CD4-positive, alpha-beta T cell treated with Interferon alpha-2 for 1 hour (primary cell): ENCODE measurements around the gene FBXO17.
"Not testable (repeated sequence)": the region's sequence is repeated elsewhere in the genome, so short reads cannot be mapped to it uniquely, and the experiment has no call there.

Source experiments
- DNase-seq, 2 donors: peaks; one replicate each; pipeline ENCODE4 v3.0.0-alpha.2; 2020 to 2022

FBXO17 gene

DNA sequence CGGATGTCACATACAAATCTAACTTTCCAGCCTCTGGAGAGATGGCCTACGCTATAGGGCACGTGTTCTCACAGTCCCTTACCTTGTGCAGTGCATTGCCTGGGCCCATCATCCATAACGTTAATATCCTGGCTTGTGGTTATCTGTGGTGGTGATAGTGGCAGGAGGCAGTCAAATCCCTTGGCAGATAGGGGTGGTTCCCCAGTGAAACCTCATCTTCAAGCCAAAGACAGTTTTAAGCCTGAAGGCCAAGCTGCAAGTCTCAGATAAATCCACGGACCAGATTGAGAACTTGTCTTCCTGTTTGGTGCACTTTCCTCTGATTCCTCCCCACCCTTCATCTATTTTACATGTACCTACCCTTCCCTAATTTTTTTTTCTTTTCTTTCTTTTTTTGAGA lies 4.3 kb upstream of the FBXO17 start:
- no peak for DNase-seq

DNA sequence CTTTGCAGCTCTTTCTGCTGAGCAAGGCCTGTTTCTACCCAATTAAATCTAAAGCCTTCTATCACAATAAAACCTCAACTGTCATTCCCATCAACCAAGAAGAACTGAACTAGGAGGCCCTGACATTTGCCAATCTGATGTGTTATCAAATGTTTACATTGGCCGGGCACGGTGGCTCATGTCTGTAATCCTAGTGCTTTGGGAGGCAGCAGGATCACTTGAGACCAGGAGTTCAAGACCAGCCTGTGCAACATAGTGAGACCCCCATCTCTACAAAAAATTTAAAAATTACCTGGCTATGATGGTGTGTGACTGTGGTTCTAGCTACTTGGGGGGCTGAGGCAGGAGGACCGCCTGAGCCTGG lies 2.8 kb upstream of the FBXO17 start:
- no peak for DNase-seq

- no peak for DNase-seq
Observed at GRCh38 chr19:38977445-38978325, 2.1 kb upstream of the FBXO17 start.

- no peak for DNase-seq
Observed at GRCh38 chr19:38975861-38976271, 324 bp upstream of the FBXO17 start.

DNA sequence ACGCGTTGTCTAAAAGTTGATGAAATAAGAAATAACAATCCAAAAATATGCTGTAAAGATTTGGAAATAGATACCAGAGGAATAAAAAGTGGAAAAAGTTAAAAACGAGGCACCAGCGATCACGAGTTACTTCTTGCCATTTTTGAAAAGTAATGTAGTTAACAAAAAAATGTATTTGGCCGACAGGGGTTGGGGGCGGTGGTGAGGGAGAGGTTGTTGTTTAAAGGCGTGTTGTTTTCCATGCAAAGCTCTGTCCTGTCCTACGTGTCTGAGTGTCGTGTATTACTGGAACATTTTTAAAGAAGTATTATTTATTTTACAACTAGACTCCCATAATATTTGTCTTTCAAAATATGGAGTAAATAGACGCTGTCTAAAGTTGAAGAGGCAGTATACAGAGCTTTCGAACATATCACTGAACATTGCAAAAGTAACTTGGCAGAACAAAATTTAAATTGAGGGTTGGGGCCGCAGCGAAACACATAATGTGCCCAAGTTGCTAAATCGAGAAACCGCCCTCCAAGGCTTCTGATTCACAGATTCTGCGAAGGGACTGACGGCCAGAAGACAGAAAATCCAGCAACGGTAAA lies 823 bp downstream of the FBXO17 start:
- DNase-seq, result no peak

- DNase-seq, result no peak
Observed at GRCh38 chr19:38971672-38972071, 3.9 kb downstream of the FBXO17 start.

DNA sequence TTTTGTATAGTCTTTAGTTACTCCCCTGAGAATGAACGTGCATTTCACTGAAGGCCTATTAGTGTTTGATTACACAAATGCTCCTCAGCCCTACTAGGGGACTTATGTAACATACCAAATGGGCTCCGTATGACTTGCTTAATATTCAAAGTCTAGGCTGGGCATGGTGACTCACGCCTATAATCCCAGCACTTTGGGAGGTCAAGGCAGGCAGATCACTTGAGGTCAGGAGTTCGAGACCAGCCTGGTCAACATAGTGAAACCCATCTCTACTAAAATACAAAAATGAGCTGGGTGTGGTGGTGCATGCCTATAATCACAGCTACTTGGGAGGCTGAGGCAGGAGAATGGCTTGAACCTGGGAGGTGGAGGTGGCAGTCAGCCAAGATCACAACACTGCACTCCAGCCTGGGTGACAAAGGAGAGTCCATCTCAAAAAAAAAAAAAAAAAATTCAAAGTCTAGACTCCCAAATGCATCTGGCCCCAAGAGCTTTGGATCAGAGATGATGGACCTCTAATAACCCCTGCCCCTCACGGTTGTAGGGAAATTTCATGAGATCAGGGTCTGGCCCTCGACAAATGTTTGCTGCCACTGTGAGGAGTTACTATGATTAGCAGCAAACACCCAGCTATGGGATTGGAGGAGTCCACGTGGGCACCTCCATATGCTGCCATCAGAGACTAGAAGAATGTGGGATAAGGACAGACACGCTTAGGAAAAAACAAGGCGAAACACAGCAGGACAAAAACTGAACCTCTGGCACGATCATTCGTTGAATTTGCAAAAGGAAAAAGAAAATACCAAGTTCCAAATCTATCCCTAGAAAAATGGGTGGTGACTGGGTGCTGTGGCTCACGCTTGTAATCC lies 4.6 kb downstream of the FBXO17 start:
- no peak for DNase-seq

DNA sequence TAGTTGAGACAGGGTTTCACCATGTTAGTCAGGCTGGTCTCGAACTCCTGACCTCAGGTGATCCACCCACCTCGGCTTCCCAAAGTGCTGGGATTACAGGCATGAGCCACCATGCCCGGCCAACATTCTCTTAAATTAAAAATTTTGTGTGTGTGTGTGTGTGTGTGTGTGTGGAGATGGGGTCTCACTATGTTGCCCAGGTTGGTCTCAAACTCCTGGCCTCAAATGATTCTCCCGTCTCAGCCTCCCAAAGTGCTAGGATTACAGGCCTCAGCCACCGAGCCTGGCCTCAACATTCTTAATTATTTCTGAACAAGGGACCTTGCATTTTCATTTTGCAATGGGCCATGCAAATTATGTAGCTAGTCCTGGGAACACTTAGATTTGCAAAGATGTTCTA lies 9.4 kb downstream of the FBXO17 start:
- not testable (repeated sequence) for DNase-seq

DNA sequence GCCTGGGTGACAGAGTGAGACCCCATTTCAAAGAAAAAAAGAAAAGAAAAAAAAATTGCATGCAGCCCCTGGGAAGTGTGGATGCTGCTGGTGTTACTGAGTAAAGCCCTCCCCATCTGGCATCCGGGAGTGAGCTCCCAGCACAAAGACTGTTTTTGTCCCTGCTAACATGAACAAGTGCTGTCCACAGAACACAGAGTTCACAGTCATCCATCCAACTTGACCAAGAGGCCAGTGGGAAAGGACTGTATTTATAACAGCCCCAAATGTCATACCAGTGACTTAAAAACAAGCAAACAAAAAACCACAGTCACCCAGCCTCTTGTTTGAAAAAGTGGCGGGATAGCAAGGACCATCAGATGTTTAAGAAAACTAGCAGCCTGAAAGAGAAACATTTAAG lies 10.8 kb downstream of the FBXO17 start:
- DNase-seq, result no peak

GRCh38 chr19:38959618-38960017 lies 15.9 kb downstream of the FBXO17 start:
- DNase-seq, result no peak

- no peak for DNase-seq
Observed at GRCh38 chr19:38958301-38958700, 17.2 kb downstream of the FBXO17 start.

DNA sequence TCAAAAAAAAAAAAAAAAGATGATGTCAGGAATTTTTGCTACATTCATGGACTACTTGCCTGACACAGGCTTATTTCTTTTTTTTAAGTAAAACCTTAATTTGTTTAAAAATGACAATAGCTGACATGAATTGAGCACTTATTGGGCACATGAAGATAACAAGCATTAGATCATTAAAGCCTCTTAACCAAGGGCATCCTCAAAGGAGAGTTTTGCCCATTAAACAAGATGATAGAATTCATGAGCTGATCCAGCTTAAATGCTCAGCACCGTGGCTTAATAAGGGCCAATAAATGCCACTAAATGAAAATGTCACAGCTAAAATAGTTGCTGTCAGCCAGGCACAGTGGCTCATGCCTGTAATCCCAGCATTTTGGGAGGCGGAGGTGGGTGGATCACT lies 19.3 kb downstream of the FBXO17 start:
- no peak for DNase-seq

DNA sequence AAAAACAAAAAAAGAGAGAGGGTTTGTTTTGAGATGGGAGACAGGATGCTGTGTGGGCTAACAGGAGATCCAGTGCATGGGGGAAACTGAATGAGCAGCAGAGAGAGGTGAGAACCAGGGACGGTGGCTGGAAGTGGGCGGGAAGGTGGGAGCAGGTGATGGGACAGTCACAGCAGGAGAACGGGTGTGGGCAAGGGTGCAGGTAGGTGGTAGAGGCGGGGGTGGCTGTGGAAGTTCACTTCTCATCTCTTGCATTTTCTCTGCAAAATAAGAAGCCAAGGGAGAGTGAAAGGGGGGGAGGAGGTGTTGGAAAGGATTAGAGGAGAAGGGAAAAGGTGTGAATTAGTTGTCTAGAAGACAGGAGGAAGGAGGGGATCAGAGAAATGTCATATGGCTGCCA lies 21.9 kb downstream of the FBXO17 start:
- DNase-seq, result no peak

DNA sequence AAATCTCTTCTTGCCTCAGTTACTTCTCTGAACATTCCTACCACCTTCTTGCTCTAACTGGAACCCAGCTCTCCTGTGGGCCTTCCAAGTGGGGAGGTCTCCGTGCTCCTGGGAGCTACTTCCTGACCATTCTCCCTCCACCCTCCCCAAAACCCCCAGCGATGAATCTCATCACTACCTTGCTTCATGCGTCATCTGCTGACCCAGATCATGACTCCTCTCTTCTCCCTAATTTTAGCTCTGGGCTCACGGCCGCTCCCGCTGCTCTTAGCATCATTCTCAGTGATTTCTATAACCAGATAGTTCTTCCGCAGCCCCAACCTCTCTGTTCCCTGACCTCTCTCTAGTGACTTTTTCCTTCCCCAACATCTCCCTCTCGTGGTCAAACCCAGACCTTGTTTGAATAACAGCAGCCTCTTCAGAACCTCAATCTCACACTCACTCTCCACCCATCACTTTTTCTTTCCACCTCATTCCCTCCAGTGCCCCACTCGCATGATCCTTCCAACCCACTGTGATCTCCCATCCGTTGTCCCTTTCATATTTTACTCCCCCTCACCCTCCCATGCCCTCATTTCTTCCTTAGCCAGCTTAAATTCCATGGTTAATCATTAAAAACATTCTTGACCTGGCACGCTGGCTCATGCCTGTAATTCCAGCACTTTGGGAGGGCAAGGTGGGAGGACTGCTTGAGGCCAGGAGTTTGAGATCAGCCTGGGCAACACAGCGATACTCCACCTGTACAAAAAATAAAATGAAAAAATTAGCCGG lies 23.0 kb downstream of the FBXO17 start:
- peak; percentile 22 to 66 for DNase-seq

- no peak for DNase-seq
Observed at GRCh38 chr19:38951187-38951586, 24.4 kb downstream of the FBXO17 start.

GRCh38 chr19:38949580-38950367 lies 25.8 kb downstream of the FBXO17 start:
- DNase-seq, result peak; percentile 84 to 88

GRCh38 chr19:38946229-38947010 lies 29.1 kb downstream of the FBXO17 start:
- DNase-seq, result no peak

DNA sequence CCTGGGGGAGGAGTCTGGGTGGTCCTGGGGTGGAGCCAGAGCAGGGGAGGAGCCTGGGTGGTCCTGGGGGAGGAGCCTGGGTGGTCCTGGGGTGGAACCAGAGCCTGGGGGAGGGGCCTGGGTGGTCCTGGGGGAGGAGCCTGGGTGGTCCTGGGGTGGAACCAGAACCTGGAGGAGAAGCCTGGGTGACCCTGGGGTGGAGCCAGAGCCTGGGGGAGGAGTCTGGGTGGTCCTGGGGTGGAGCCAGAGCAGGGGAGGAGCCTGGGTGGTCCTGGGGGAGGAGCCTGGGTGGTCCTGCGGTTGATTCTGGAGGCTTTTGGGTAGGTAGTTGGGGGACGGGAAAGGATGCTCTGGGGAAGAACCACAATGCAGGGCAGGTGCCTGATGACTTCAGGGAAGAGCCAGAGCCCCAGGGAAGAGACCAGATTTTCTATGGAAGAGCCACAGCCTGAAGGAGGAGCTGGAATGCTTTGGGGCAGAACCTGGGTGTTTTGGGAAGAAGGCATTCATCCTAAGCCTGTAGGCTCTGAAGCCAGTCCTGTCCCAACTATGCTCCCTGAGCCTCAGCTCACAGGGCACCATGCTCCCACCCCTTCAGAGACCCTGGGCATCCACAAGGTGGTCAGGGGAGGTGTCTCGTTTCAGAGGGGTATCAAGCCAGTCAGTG lies 29.8 kb downstream of the FBXO17 start:
- DNase-seq, result no peak

GRCh38 chr19:38944981-38945506 lies 30.5 kb downstream of the FBXO17 start:
- no peak for DNase-seq

- DNase-seq, result no peak
Observed at GRCh38 chr19:38942471-38943181, 32.9 kb downstream of the FBXO17 start.
